Adrenal gland (tissue), 5 donors: ENCODE results near the gene CCDC148.

Experiments
- POLR2A ChIP-seq, 2 donors: fragments of 450-650 bp; IDR thresholded peaks; one replicate each; pipeline ENCODE4 v1.6.1; 2017; ENCODE audit warnings: antibody characterized with exemption in 2 of 2, mild to moderate bottlenecking in 2 of 2, moderate library complexity in 1 of 2
- TF ChIP-seq, protein P1 (sequence below), 6 experiments: fragments of 450-650 bp in 4 of 6; fragments of 200-600 bp in 2 of 6; sonication (generic) in 1 of 6; IDR thresholded peaks; 1 replicate in 5 of 6; 2 replicates in 1 of 6; pipeline versions ENCODE4 v1.5.1 to v1.8.0; 2016 to 2021; ENCODE audit warnings: antibody characterized with exemption in 6 of 6, mild to moderate bottlenecking in 2 of 6, moderate library complexity in 1 of 6
- donor health status: DM: no; HTN: no; CAD: no.

DNA sequence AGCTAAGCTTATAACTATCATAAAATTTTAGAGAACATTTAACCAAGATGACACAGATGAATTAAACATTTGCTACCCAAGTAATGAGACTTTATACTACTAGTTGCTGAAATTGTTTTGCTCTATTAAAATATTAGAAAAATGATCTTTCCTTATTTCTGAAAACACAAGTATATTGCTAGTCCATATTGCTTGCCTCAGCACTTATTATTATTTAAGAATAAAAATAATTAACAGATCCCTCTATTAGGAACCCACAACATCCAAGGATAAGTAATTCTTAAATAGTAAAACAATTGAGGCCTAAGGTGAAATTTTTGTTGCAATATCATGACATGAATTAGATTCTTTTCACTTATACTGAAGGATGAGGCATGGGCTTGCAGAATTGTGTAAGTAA, 65.2 kb downstream of the CCDC148 start:
- TF ChIP-seq, protein P1, sequence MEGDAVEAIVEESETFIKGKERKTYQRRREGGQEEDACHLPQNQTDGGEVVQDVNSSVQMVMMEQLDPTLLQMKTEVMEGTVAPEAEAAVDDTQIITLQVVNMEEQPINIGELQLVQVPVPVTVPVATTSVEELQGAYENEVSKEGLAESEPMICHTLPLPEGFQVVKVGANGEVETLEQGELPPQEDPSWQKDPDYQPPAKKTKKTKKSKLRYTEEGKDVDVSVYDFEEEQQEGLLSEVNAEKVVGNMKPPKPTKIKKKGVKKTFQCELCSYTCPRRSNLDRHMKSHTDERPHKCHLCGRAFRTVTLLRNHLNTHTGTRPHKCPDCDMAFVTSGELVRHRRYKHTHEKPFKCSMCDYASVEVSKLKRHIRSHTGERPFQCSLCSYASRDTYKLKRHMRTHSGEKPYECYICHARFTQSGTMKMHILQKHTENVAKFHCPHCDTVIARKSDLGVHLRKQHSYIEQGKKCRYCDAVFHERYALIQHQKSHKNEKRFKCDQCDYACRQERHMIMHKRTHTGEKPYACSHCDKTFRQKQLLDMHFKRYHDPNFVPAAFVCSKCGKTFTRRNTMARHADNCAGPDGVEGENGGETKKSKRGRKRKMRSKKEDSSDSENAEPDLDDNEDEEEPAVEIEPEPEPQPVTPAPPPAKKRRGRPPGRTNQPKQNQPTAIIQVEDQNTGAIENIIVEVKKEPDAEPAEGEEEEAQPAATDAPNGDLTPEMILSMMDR (IDR thresholded peaks at IDR 0.05): no peak
- TF ChIP-seq POLR2A (IDR thresholded peaks at IDR 0.05): no peak
